GM18519 (cell line): Measurements from ENCODE around the gene OVAAL.

Source experiments
- ATAC-seq: cut with Tn5 transposase; IDR thresholded peaks from one replicate; pipeline ENCODE4 v1.9.1; 2021; ENCODE audit warnings: mild to moderate bottlenecking, moderate library complexity; ENCODE audit not compliant: unreplicated experiment, low FRiP score

Gene OVAAL

GRCh38 chr1:180601512-180601911 lies 42.7 kb downstream of the OVAAL start:
- ATAC-seq: no peak

- no peak for ATAC-seq
Measured at GRCh38 chr1:180603223-180603849, 44.6 kb downstream of the OVAAL start.

GRCh38 chr1:180603850-180604226 lies 45.1 kb downstream of the OVAAL start:
- no peak for ATAC-seq

- ATAC-seq: no peak
Measured at GRCh38 chr1:180606155-180606554, 47.4 kb downstream of the OVAAL start.

GRCh38 chr1:180609643-180610555 lies 51.1 kb downstream of the OVAAL start:
- ATAC-seq: no peak

- no peak for ATAC-seq
Measured at GRCh38 chr1:180610556-180611015, 51.8 kb downstream of the OVAAL start.

- ATAC-seq: no peak
Measured at GRCh38 chr1:180611016-180611930, 52.5 kb downstream of the OVAAL start.

- no peak for ATAC-seq
Measured at GRCh38 chr1:180612632-180613031, 53.9 kb downstream of the OVAAL start.

- ATAC-seq: no peak
Measured at GRCh38 chr1:180614730-180615129, 56.0 kb downstream of the OVAAL start.

GRCh38 chr1:180615493-180616290 lies 56.9 kb downstream of the OVAAL start:
- ATAC-seq: no peak
